ENCODE results near the gene SORCS1.

SORCS1 gene

DNA sequence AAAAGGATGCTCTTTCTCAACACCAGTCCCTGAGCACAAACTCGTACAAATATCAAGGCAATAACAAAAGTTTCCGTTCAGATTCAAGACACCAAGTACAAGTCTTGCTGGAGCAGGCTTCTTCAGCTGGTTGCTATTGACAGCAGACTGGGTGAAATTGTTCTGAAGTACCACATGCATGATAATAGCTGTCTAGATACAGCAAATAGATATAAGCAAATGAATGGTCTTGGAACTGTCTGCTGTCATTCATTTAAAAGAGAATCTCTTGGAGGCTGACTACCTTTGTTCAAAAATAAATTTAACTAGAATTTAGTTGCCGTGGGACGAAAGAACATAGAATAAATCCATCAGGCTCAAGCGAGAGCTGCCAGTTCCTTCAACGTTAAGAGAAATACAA lies 35.5 kb downstream of the SORCS1 start:
- H3K4me2 ChIP-seq (ENCODE audit: low read depth, low read length, poor library complexity, severe bottlenecking): no peak overlapping the region
- no peaks in the 10 kb centered on the region for H4K20me1 ChIP-seq (ENCODE audit: low read depth, low read length)
- no peaks in the 10 kb centered on the region for H3K36me3 ChIP-seq (ENCODE audit: low read length)
- no peaks in the 10 kb centered on the region for H3K9me3 ChIP-seq (ENCODE audit: insufficient read depth, low read length)
- no peak overlapping the region for H3K27ac ChIP-seq (ENCODE audit: low read depth, low read length)
- no peaks in the 10 kb centered on the region for H3K9me2 ChIP-seq (replicated peaks; ENCODE audit: insufficient read depth, low read length)
- TF ChIP-seq, protein P1, sequence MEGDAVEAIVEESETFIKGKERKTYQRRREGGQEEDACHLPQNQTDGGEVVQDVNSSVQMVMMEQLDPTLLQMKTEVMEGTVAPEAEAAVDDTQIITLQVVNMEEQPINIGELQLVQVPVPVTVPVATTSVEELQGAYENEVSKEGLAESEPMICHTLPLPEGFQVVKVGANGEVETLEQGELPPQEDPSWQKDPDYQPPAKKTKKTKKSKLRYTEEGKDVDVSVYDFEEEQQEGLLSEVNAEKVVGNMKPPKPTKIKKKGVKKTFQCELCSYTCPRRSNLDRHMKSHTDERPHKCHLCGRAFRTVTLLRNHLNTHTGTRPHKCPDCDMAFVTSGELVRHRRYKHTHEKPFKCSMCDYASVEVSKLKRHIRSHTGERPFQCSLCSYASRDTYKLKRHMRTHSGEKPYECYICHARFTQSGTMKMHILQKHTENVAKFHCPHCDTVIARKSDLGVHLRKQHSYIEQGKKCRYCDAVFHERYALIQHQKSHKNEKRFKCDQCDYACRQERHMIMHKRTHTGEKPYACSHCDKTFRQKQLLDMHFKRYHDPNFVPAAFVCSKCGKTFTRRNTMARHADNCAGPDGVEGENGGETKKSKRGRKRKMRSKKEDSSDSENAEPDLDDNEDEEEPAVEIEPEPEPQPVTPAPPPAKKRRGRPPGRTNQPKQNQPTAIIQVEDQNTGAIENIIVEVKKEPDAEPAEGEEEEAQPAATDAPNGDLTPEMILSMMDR (IDR thresholded peaks at IDR 0.05; ENCODE audit: insufficient read depth, low read length, poor library complexity, severe bottlenecking): no peak
- TF ChIP-seq EZH2phosphoT487 (conservative IDR thresholded peaks at IDR 0.05; ENCODE audit: low read length): no peak
- H3K9ac ChIP-seq (ENCODE audit: low read length): no peak overlapping the region
- H2AFZ ChIP-seq (ENCODE audit: low read depth, low read length, severe bottlenecking): no peak overlapping the region
- no peaks in the 10 kb centered on the region for H3F3A ChIP-seq (ENCODE audit: insufficient read depth)
- H3K4me3 ChIP-seq (ENCODE audit: insufficient read depth, low read length, poor library complexity, severe bottlenecking): no peak overlapping the region
- H3K27me3 ChIP-seq (ENCODE audit: low read length): no peaks in the 10 kb centered on the region
- H3K79me2 ChIP-seq (ENCODE audit: insufficient read depth, low read length): no peaks in the 10 kb centered on the region

DNA sequence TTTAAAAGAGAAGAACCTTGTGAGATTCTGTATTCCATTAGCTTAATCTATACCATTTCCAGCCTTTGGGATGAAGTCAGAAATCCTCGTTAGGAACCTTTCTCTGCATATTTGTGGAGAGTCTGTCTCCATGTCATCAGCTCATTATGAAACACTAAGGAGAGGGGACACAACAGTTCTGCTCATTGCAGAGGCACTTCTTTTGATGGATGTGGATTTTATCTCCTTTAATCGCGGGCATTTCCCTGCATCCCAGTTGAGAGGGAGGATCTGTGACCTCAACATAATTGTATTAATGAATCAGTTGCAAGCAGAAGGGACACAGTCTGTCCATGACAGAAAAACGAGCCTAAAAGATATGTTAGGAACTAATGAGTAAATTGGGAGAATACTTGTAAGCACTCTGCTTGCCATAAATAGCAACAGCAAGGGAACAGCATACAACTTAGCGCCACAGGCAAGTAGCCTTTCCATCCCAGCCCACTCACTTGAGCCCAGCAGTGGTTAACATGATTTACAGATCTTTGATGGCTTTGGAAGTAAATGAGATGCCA lies 37.9 kb downstream of the SORCS1 start:
- H3K9ac ChIP-seq (ENCODE audit: low read length): no peak overlapping the region
- no peaks in the 10 kb centered on the region for H3F3A ChIP-seq (ENCODE audit: insufficient read depth)
- H3K9me3 ChIP-seq (ENCODE audit: insufficient read depth, low read length): no peaks in the 10 kb centered on the region
- no peak overlapping the region for H3K27ac ChIP-seq (ENCODE audit: low read depth, low read length)
- TF ChIP-seq, protein P1 (IDR thresholded peaks at IDR 0.05; ENCODE audit: insufficient read depth, low read length, poor library complexity, severe bottlenecking): no peak
- no peak for TF ChIP-seq EZH2phosphoT487 (conservative IDR thresholded peaks at IDR 0.05; ENCODE audit: low read length)
- no peak overlapping the region for H3K4me3 ChIP-seq (ENCODE audit: insufficient read depth, low read length, poor library complexity, severe bottlenecking)
- no peaks in the 10 kb centered on the region for H3K79me2 ChIP-seq (ENCODE audit: insufficient read depth, low read length)
- no peaks in the 10 kb centered on the region for H4K20me1 ChIP-seq (ENCODE audit: low read depth, low read length)
- H3K4me2 ChIP-seq (ENCODE audit: low read depth, low read length, poor library complexity, severe bottlenecking): no peak overlapping the region
- H2AFZ ChIP-seq (ENCODE audit: low read depth, low read length, severe bottlenecking): no peak overlapping the region
- H3K9me2 ChIP-seq (replicated peaks; ENCODE audit: insufficient read depth, low read length): no peaks in the 10 kb centered on the region
- no peaks in the 10 kb centered on the region for H3K27me3 ChIP-seq (ENCODE audit: low read length)
- no peaks in the 10 kb centered on the region for H3K36me3 ChIP-seq (ENCODE audit: low read length)

DNA sequence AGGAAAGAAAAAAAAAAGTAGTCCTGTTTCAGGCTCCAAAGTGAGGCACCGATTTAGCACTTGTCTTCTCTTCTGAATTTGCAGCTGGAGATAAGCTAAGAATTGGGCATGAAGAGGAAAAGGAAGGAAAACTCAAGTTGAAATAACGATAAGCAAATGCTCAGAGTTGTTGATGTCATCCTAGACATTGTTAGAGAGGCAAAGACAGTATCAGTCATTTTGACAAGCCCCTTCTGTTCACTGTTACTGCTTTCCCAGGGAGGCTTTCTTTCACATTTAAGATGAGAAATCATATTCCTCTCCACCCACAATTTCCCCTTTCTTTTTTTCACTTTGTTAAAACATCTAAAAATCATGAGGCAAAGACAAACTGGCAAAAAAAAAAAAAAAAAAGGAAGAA lies 41.8 kb downstream of the SORCS1 start:
- H3K79me2 ChIP-seq (ENCODE audit: insufficient read depth, low read length): no peaks in the 10 kb centered on the region
- H3K27me3 ChIP-seq (ENCODE audit: low read length): no peaks in the 10 kb centered on the region
- H3K4me3 ChIP-seq (ENCODE audit: insufficient read depth, low read length, poor library complexity, severe bottlenecking): no peak overlapping the region
- H3K9me2 ChIP-seq (replicated peaks; ENCODE audit: insufficient read depth, low read length): no peaks in the 10 kb centered on the region
- H3K9ac ChIP-seq (ENCODE audit: low read length): no peak overlapping the region
- no peak overlapping the region for H2AFZ ChIP-seq (ENCODE audit: low read depth, low read length, severe bottlenecking)
- no peaks in the 10 kb centered on the region for H3K9me3 ChIP-seq (ENCODE audit: insufficient read depth, low read length)
- no peaks in the 10 kb centered on the region for H3K36me3 ChIP-seq (ENCODE audit: low read length)
- H3K27ac ChIP-seq (ENCODE audit: low read depth, low read length): no peak overlapping the region
- no peak for TF ChIP-seq EZH2phosphoT487 (conservative IDR thresholded peaks at IDR 0.05; ENCODE audit: low read length)
- TF ChIP-seq, protein P1 (IDR thresholded peaks at IDR 0.05; ENCODE audit: insufficient read depth, low read length, poor library complexity, severe bottlenecking): no peak
- no peaks in the 10 kb centered on the region for H3F3A ChIP-seq (ENCODE audit: insufficient read depth)
- H3K4me2 ChIP-seq (ENCODE audit: low read depth, low read length, poor library complexity, severe bottlenecking): no peak overlapping the region
- H4K20me1 ChIP-seq (ENCODE audit: low read depth, low read length): no peaks in the 10 kb centered on the region
